Activated naive CD8-positive, alpha-beta T cell (primary cell): ENCODE measurements around the gene CLDND1.

ENCODE experiments used
- H3K27ac Mint-ChIP-seq: one replicate; pipeline ENCODE4 v1.8.0; 2021; ENCODE audit warnings: mixed read lengths
- H3K27me3 Mint-ChIP-seq: one replicate; pipeline ENCODE4 v1.8.0; 2021; ENCODE audit warnings: mixed read lengths
- H3K36me3 Mint-ChIP-seq: one replicate; pipeline ENCODE4 v1.8.0; 2021; ENCODE audit warnings: mixed read lengths
- H3K4me1 Mint-ChIP-seq: one replicate; pipeline ENCODE4 v1.8.0; 2021; ENCODE audit warnings: low read depth, mixed read lengths
- H3K4me3 Mint-ChIP-seq: one replicate; pipeline ENCODE4 v1.8.0; 2021; ENCODE audit warnings: mild to moderate bottlenecking, mixed read lengths
- H3K9me3 Mint-ChIP-seq: one replicate; pipeline ENCODE4 v1.8.0; 2021; ENCODE audit warnings: low read depth, mixed read lengths

The CLDND1 gene

GRCh38 chr3:98556164-98557130, 33.7 kb upstream of the CLDND1 start:
- H3K27me3 Mint-ChIP-seq = no peaks in the 10 kb centered on the region
- H3K27ac Mint-ChIP-seq = peak overlapping the region; percentile 100
- peaks cover 80% of the 10 kb centered on the region for H3K4me1 Mint-ChIP-seq
- peak overlapping the region; percentile 81 for H3K4me3 Mint-ChIP-seq
- H3K9me3 Mint-ChIP-seq = no peaks in the 10 kb centered on the region
- H3K36me3 Mint-ChIP-seq = peaks cover 8% of the 10 kb centered on the region

- Mint-ChIP-seq H3K4me3 (peak overlapping the region; percentile 81), H3K9me3 (no peaks in the 10 kb centered on the region), H3K36me3 (peaks cover 6% of the 10 kb centered on the region), H3K4me1 (peaks cover 79% of the 10 kb centered on the region), H3K27me3 (no peaks in the 10 kb centered on the region), H3K27ac (peak overlapping the region; percentile 100)
Measured at GRCh38 chr3:98555025-98555379, 32.3 kb upstream of the CLDND1 start.

DNA sequence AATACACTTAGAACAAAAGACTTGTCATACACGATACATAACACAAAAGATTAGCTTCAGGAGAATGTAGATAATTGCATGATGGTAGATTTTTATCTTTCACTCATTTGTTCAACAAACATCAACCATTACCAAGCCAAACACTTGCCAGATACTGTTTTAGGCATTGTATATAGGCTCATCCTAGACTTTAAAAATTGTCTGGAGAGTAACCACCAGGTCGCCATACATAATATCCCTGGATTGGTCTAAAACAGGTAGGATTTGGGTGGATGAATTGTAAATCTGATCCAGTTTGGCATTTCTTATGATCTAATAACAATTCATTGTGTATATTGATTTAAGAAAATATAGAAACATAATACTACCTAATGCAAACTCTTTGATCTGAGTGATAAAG, 31.9 kb upstream of the CLDND1 start:
- Mint-ChIP-seq H3K9me3 (no peaks in the 10 kb centered on the region), H3K4me3 (peak overlapping the region; percentile 81), H3K27me3 (no peaks in the 10 kb centered on the region), H3K27ac (peak overlapping the region; percentile 100), H3K4me1 (peaks cover 81% of the 10 kb centered on the region), H3K36me3 (peaks cover 7% of the 10 kb centered on the region)

- peak overlapping the region; percentile 81 for H3K4me3 Mint-ChIP-seq
- H3K36me3 Mint-ChIP-seq = peaks cover 7% of the 10 kb centered on the region
- H3K27ac Mint-ChIP-seq = peak overlapping the region; percentile 100
- H3K9me3 Mint-ChIP-seq = no peaks in the 10 kb centered on the region
- H3K4me1 Mint-ChIP-seq = peaks cover 76% of the 10 kb centered on the region
- H3K27me3 Mint-ChIP-seq = no peaks in the 10 kb centered on the region
Measured at GRCh38 chr3:98553753-98554152, 31.1 kb upstream of the CLDND1 start.

GRCh38 chr3:98553021-98553563, 30.4 kb upstream of the CLDND1 start:
- H3K27ac Mint-ChIP-seq = peak overlapping the region; percentile 100
- H3K36me3 Mint-ChIP-seq = peaks cover 6% of the 10 kb centered on the region
- H3K4me1 Mint-ChIP-seq = peaks cover 70% of the 10 kb centered on the region
- H3K9me3 Mint-ChIP-seq = no peaks in the 10 kb centered on the region
- no peaks in the 10 kb centered on the region for H3K27me3 Mint-ChIP-seq
- H3K4me3 Mint-ChIP-seq = peak overlapping the region; percentile 56

- H3K4me1 Mint-ChIP-seq = peaks cover 64% of the 10 kb centered on the region
- no peaks in the 10 kb centered on the region for H3K27me3 Mint-ChIP-seq
Measured at GRCh38 chr3:98552232-98553020, 29.7 kb upstream of the CLDND1 start.

GRCh38 chr3:98551754-98552153, 29.1 kb upstream of the CLDND1 start:
- Mint-ChIP-seq H3K9me3 (no peaks in the 10 kb centered on the region), H3K36me3 (peaks cover 6% of the 10 kb centered on the region), H3K27me3 (no peaks in the 10 kb centered on the region), H3K4me1 (peaks cover 57% of the 10 kb centered on the region), H3K27ac (peak overlapping the region; percentile 100), H3K4me3 (no peak overlapping the region)

More at GRCh38 chr3:98552232-98553020, 29.7 kb upstream of the CLDND1 start:
- Mint-ChIP-seq H3K36me3 (peaks cover 6% of the 10 kb centered on the region), H3K9me3 (no peaks in the 10 kb centered on the region), H3K27ac (peak overlapping the region; percentile 100), H3K4me3 (peak overlapping the region; percentile 56)

DNA sequence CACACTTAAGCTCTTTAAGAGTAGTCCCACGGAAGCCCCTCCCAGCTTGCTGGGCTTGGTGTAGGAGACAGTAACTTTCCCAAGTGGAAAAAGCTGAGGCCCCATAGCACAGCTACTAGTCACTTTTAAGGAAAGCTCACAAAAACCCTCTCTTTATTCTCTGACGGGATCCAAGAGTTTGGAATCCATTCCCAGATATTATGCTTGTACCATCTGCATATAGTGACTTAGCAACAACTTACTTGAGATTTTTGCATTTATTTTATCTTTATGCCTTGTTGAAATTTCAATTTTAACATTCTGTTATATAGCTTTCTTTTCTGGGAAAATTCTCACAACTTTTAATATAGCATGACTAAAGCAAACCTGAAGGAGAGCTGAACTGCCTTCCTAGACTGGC, 28.5 kb upstream of the CLDND1 start:
- Mint-ChIP-seq H3K9me3 (no peaks in the 10 kb centered on the region), H3K4me3 (no peak overlapping the region), H3K27me3 (no peaks in the 10 kb centered on the region), H3K36me3 (peaks cover 6% of the 10 kb centered on the region), H3K27ac (peak overlapping the region; percentile 100), H3K4me1 (peaks cover 55% of the 10 kb centered on the region)

GRCh38 chr3:98550833-98551232, 28.1 kb upstream of the CLDND1 start:
- Mint-ChIP-seq H3K4me3 (no peak overlapping the region), H3K27me3 (no peaks in the 10 kb centered on the region), H3K36me3 (peaks cover 6% of the 10 kb centered on the region), H3K4me1 (peaks cover 55% of the 10 kb centered on the region), H3K9me3 (no peaks in the 10 kb centered on the region), H3K27ac (peak overlapping the region; percentile 16)

DNA sequence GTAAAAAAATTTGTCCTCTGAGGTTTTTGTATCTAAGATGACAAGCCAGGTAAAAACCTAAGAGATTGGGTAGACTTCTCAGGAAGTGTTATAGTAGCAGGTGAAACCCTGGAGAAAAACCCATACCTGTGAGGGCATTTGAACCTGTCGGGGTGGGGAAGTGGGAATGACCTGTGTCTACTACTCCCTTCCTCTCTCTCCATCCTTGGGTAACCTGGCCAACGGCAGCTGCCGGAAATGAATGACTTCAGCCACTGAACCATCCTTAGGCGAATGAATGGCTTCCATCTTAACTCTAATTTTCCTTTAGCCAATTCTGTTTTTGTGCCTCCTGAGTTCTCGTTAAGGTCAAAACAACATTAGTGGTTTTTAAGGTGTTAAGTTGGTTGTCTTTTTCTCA, 25.8 kb upstream of the CLDND1 start:
- peaks cover 6% of the 10 kb centered on the region for H3K36me3 Mint-ChIP-seq
- no peaks in the 10 kb centered on the region for H3K9me3 Mint-ChIP-seq
- no peaks in the 10 kb centered on the region for H3K27me3 Mint-ChIP-seq
- H3K4me3 Mint-ChIP-seq = no peak overlapping the region
- H3K4me1 Mint-ChIP-seq = peaks cover 42% of the 10 kb centered on the region
- H3K27ac Mint-ChIP-seq = no peak overlapping the region

- Mint-ChIP-seq H3K9me3 (no peaks in the 10 kb centered on the region), H3K27me3 (no peaks in the 10 kb centered on the region), H3K36me3 (peaks cover 6% of the 10 kb centered on the region), H3K27ac (peak overlapping the region; percentile 93), H3K4me1 (peaks cover 33% of the 10 kb centered on the region), H3K4me3 (peak overlapping the region; percentile 22)
Measured at GRCh38 chr3:98545940-98546339, 23.2 kb upstream of the CLDND1 start.

DNA sequence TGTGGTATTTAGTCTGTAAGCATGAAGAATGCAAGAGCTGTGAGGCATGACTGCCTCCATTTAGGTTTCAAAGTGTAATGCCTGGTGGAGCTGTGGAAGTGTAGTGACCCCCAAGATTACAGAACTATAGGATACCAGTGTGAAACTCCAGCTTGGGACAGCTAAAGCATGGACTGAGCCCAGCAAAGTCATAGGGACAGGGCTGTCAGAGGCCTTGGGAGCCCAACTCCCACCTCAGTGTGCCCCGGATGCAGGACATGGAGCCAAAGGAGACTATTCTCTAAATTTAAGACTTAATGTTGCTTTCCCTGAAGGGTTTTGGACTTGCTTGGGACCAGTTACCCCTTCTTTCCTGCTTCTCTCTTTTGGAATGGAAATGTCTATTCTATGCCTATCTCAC, 19.9 kb upstream of the CLDND1 start:
- peaks cover 38% of the 10 kb centered on the region for H3K4me1 Mint-ChIP-seq
- no peaks in the 10 kb centered on the region for H3K27me3 Mint-ChIP-seq
- no peak overlapping the region for H3K4me3 Mint-ChIP-seq
- H3K9me3 Mint-ChIP-seq = no peaks in the 10 kb centered on the region
- peak overlapping the region; percentile 86 for H3K27ac Mint-ChIP-seq
- H3K36me3 Mint-ChIP-seq = peaks cover 4% of the 10 kb centered on the region

DNA sequence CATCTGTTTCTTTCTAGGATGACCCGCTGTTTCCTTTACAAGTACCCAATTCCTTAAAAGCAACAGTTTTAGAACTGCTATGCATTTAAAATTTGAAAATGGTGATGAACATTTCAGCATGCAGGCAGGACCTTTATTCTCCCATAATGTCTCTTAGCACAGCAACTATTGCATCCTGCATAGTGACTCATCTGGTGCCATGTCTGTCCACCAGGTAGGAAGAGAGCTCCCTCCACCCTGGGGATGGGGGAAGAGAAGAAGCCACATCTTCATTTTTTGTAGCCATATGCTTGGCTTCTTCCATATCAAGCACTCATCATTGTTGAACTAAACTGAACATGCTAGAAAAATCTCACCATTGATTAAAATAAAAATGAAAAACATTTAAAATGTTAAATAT, 19.0 kb upstream of the CLDND1 start:
- Mint-ChIP-seq H3K4me3 (peak overlapping the region; percentile 44), H3K9me3 (no peaks in the 10 kb centered on the region), H3K27me3 (no peaks in the 10 kb centered on the region), H3K36me3 (peaks cover 4% of the 10 kb centered on the region), H3K27ac (peak overlapping the region; percentile 58), H3K4me1 (peaks cover 44% of the 10 kb centered on the region)

- no peaks in the 10 kb centered on the region for H3K9me3 Mint-ChIP-seq
- H3K36me3 Mint-ChIP-seq = peaks cover 4% of the 10 kb centered on the region
- H3K4me1 Mint-ChIP-seq = peaks cover 44% of the 10 kb centered on the region
- H3K27ac Mint-ChIP-seq = peak overlapping the region; percentile 77
- no peaks in the 10 kb centered on the region for H3K27me3 Mint-ChIP-seq
- H3K4me3 Mint-ChIP-seq = peak overlapping the region; percentile 1
Measured at GRCh38 chr3:98540346-98540745, 17.6 kb upstream of the CLDND1 start.
